ENCODE measurements around the gene WDFY2. TPM values are rescaled to one million over a fixed set of nuclear protein-coding genes. Genes with fewer than 3 reads are reported as not detected.

WDFY2 gene
- total RNA-seq, 1 experiment from 2014 or later: 25.7 TPM

DNA sequence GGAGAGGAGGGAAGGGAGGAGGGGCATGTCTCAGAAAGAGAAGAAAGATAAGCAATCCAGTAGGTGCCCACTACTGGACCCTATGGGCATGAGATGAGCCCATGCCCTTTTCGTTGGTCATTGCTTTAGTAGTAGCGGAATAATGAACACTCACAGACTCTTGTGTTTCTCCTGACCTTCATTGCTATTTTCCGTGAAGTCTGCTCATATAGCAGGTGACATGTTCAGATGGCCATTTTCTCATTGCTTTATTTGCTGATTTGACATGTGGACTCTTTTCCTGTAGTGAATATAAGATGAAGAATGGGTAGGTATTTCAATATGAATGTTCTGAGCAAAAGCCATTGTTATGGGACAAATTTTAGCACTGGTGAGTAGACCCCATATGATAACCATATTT lies 16.4 kb downstream of the WDFY2 start:
- TF ChIP-seq ZNF219 (CRISPR knock-in tag; IDR thresholded peaks at IDR 0.05; ENCODE audit: borderline replicate concordance) (no peak), TCF7 (CRISPR knock-in tag; IDR thresholded peaks at IDR 0.05; ENCODE audit: low read depth) (no peak), PRRX2 (CRISPR knock-in tag; IDR thresholded peaks at IDR 0.05) (no peak), ETV6 (CRISPR knock-in tag; IDR thresholded peaks at IDR 0.05) (no peak)
- TF ChIP-seq, protein P1, sequence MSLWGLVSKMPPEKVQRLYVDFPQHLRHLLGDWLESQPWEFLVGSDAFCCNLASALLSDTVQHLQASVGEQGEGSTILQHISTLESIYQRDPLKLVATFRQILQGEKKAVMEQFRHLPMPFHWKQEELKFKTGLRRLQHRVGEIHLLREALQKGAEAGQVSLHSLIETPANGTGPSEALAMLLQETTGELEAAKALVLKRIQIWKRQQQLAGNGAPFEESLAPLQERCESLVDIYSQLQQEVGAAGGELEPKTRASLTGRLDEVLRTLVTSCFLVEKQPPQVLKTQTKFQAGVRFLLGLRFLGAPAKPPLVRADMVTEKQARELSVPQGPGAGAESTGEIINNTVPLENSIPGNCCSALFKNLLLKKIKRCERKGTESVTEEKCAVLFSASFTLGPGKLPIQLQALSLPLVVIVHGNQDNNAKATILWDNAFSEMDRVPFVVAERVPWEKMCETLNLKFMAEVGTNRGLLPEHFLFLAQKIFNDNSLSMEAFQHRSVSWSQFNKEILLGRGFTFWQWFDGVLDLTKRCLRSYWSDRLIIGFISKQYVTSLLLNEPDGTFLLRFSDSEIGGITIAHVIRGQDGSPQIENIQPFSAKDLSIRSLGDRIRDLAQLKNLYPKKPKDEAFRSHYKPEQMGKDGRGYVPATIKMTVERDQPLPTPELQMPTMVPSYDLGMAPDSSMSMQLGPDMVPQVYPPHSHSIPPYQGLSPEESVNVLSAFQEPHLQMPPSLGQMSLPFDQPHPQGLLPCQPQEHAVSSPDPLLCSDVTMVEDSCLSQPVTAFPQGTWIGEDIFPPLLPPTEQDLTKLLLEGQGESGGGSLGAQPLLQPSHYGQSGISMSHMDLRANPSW (CRISPR knock-in tag; conservative IDR thresholded peaks at IDR 0.05; ENCODE audit: low read depth): no peak
- TF ChIP-seq, protein P2, sequence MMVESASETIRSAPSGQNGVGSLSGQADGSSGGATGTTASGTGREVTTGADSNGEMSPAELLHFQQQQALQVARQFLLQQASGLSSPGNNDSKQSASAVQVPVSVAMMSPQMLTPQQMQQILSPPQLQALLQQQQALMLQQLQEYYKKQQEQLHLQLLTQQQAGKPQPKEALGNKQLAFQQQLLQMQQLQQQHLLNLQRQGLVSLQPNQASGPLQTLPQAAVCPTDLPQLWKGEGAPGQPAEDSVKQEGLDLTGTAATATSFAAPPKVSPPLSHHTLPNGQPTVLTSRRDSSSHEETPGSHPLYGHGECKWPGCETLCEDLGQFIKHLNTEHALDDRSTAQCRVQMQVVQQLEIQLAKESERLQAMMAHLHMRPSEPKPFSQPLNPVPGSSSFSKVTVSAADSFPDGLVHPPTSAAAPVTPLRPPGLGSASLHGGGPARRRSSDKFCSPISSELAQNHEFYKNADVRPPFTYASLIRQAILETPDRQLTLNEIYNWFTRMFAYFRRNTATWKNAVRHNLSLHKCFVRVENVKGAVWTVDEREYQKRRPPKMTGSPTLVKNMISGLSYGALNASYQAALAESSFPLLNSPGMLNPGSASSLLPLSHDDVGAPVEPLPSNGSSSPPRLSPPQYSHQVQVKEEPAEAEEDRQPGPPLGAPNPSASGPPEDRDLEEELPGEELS (CRISPR knock-in tag; IDR thresholded peaks at IDR 0.05): no peak
- no peak overlapping the region for H3K4me3 Mint-ChIP-seq
- DNase-seq (ENCODE audit: low spot score): no peak
- ChIA-PET POLR2A (no interaction called here), CTCF (no interaction called here)
- H3K27ac Mint-ChIP-seq: no peak overlapping the region
- peaks cover 69% of the 10 kb centered on the region for H3K4me1 Mint-ChIP-seq
- no peaks in the 10 kb centered on the region for H3K36me3 Mint-ChIP-seq
- no peaks in the 10 kb centered on the region for H3K27me3 Mint-ChIP-seq (ENCODE audit: low read depth)
- no peak for ATAC-seq
- no peaks in the 10 kb centered on the region for H3K9me3 Mint-ChIP-seq

DNA sequence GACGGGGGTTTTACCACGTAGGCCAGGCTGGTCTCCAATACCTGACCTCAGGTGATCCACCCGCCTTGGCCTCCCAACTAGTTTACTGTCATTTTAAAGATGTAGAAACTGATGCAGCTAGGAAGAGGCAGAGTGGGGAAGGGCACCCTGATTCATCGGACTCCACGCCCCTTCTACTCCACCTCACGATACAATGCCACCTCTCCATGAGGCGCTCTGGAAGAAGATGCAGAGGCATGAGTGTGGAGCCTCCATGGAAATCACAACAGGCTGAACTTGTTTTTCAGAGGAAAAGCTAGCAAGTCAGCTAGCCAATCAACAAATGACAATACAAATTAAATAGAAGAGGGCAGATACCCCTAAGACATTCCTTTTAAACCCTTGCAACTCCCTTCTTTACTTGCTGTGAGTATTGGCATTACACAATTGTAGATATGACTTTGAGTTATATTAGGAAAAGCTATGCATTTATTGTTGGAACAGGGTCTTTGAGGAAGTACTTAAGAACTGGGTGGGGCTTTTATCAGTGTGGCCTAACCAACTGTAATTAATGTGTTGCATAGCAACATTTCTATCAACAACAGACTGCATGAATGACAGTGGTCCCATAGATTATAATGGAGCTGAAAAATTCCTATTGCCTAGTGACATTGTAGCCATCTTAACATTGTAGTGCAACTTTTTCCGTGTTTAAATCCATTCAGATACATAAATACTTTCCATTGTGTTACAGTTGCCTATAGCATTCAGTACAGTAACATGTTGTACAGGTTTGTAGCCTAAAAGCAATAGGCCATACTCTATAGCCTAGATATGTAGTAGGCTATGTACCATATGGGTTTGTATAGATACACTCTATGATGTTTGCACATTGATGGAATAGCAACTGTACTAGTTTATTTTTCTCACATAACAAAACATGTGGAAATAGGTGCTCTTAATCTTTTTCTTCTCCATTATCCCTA lies 17.6 kb downstream of the WDFY2 start:
- DNase-seq (ENCODE audit: low spot score): no peak
- peaks cover 59% of the 10 kb centered on the region for H3K4me1 Mint-ChIP-seq
- H3K9me3 Mint-ChIP-seq: peaks cover under 1% of the 10 kb centered on the region
- H3K27ac Mint-ChIP-seq: no peak overlapping the region
- no peaks in the 10 kb centered on the region for H3K27me3 Mint-ChIP-seq (ENCODE audit: low read depth)
- ChIA-PET POLR2A (no interaction called here), CTCF (no interaction called here)
- no peak overlapping the region for H3K4me3 Mint-ChIP-seq
- no peak for ATAC-seq
- peaks cover 1% of the 10 kb centered on the region for H3K36me3 Mint-ChIP-seq
- TF ChIP-seq, protein P3, sequence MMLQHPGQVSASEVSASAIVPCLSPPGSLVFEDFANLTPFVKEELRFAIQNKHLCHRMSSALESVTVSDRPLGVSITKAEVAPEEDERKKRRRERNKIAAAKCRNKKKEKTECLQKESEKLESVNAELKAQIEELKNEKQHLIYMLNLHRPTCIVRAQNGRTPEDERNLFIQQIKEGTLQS (CRISPR knock-in tag; conservative IDR thresholded peaks at IDR 0.05): no peak
- TF ChIP-seq, protein P4, sequence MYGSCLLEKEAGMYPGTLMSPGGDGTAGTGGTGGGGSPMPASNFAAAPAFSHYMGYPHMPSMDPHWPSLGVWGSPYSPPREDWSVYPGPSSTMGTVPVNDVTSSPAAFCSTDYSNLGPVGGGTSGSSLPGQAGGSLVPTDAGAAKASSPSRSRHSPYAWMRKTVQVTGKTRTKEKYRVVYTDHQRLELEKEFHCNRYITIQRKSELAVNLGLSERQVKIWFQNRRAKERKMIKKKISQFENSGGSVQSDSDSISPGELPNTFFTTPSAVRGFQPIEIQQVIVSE (CRISPR knock-in tag; IDR thresholded peaks at IDR 0.05; ENCODE audit: borderline replicate concordance): no peak
- TF ChIP-seq, protein P5, sequence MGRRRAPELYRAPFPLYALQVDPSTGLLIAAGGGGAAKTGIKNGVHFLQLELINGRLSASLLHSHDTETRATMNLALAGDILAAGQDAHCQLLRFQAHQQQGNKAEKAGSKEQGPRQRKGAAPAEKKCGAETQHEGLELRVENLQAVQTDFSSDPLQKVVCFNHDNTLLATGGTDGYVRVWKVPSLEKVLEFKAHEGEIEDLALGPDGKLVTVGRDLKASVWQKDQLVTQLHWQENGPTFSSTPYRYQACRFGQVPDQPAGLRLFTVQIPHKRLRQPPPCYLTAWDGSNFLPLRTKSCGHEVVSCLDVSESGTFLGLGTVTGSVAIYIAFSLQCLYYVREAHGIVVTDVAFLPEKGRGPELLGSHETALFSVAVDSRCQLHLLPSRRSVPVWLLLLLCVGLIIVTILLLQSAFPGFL (CRISPR knock-in tag; IDR thresholded peaks at IDR 0.05; ENCODE audit: borderline replicate concordance): no peak
- no peak for TF ChIP-seq GRHL2 (CRISPR knock-in tag; IDR thresholded peaks at IDR 0.05; ENCODE audit: insufficient replicate concordance, severe bottlenecking)
- TF ChIP-seq, protein P6, sequence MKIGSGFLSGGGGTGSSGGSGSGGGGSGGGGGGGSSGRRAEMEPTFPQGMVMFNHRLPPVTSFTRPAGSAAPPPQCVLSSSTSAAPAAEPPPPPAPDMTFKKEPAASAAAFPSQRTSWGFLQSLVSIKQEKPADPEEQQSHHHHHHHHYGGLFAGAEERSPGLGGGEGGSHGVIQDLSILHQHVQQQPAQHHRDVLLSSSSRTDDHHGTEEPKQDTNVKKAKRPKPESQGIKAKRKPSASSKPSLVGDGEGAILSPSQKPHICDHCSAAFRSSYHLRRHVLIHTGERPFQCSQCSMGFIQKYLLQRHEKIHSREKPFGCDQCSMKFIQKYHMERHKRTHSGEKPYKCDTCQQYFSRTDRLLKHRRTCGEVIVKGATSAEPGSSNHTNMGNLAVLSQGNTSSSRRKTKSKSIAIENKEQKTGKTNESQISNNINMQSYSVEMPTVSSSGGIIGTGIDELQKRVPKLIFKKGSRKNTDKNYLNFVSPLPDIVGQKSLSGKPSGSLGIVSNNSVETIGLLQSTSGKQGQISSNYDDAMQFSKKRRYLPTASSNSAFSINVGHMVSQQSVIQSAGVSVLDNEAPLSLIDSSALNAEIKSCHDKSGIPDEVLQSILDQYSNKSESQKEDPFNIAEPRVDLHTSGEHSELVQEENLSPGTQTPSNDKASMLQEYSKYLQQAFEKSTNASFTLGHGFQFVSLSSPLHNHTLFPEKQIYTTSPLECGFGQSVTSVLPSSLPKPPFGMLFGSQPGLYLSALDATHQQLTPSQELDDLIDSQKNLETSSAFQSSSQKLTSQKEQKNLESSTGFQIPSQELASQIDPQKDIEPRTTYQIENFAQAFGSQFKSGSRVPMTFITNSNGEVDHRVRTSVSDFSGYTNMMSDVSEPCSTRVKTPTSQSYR (CRISPR knock-in tag; IDR thresholded peaks at IDR 0.05): no peak
- TF ChIP-seq, protein P7, sequence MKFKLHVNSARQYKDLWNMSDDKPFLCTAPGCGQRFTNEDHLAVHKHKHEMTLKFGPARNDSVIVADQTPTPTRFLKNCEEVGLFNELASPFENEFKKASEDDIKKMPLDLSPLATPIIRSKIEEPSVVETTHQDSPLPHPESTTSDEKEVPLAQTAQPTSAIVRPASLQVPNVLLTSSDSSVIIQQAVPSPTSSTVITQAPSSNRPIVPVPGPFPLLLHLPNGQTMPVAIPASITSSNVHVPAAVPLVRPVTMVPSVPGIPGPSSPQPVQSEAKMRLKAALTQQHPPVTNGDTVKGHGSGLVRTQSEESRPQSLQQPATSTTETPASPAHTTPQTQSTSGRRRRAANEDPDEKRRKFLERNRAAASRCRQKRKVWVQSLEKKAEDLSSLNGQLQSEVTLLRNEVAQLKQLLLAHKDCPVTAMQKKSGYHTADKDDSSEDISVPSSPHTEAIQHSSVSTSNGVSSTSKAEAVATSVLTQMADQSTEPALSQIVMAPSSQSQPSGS (CRISPR knock-in tag; IDR thresholded peaks at IDR 0.05; ENCODE audit: borderline replicate concordance, low read depth): no peak
- TF ChIP-seq, protein P8, sequence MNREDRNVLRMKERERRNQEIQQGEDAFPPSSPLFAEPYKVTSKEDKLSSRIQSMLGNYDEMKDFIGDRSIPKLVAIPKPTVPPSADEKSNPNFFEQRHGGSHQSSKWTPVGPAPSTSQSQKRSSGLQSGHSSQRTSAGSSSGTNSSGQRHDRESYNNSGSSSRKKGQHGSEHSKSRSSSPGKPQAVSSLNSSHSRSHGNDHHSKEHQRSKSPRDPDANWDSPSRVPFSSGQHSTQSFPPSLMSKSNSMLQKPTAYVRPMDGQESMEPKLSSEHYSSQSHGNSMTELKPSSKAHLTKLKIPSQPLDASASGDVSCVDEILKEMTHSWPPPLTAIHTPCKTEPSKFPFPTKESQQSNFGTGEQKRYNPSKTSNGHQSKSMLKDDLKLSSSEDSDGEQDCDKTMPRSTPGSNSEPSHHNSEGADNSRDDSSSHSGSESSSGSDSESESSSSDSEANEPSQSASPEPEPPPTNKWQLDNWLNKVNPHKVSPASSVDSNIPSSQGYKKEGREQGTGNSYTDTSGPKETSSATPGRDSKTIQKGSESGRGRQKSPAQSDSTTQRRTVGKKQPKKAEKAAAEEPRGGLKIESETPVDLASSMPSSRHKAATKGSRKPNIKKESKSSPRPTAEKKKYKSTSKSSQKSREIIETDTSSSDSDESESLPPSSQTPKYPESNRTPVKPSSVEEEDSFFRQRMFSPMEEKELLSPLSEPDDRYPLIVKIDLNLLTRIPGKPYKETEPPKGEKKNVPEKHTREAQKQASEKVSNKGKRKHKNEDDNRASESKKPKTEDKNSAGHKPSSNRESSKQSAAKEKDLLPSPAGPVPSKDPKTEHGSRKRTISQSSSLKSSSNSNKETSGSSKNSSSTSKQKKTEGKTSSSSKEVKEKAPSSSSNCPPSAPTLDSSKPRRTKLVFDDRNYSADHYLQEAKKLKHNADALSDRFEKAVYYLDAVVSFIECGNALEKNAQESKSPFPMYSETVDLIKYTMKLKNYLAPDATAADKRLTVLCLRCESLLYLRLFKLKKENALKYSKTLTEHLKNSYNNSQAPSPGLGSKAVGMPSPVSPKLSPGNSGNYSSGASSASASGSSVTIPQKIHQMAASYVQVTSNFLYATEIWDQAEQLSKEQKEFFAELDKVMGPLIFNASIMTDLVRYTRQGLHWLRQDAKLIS (CRISPR knock-in tag; IDR thresholded peaks at IDR 0.05; ENCODE audit: borderline replicate concordance): no peak
- no peak for TF ChIP-seq ZNF671 (CRISPR knock-in tag; IDR thresholded peaks at IDR 0.05)
- TF ChIP-seq SP1 (CRISPR knock-in tag; conservative IDR thresholded peaks at IDR 0.05): no peak
- no peak for TF ChIP-seq ZNF396 (CRISPR knock-in tag; IDR thresholded peaks at IDR 0.05; ENCODE audit: borderline replicate concordance)
- TF ChIP-seq ZNF416 (CRISPR knock-in tag; IDR thresholded peaks at IDR 0.05): no peak

Data from WTC11 (cell line).